ENCODE measurements around the gene DDA1. TPM values are rescaled to one million over a fixed set of nuclear protein-coding genes. Genes with fewer than 3 reads are reported as not detected.
"Not testable (repeated sequence)": the region's sequence is repeated elsewhere in the genome, so short reads cannot be mapped to it uniquely, and the experiment has no call there.

DDA1 gene
- total RNA-seq, 1 donor from 2014 or later: 33.7 TPM

- intact Hi-C loops (cut with micrococcal nuclease): no loop called here
Observed at GRCh38 chr19:17340302-17340870, 31.0 kb downstream of the DDA1 start.

- intact Hi-C loops (cut with micrococcal nuclease): no loop called here
Observed at GRCh38 chr19:17340871-17341357, 31.6 kb downstream of the DDA1 start.

GRCh38 chr19:17341386-17341785 lies 32.0 kb downstream of the DDA1 start:
- intact Hi-C loops (cut with micrococcal nuclease): no loop called here

GRCh38 chr19:17341845-17342244 lies 32.5 kb downstream of the DDA1 start:
- intact Hi-C loops (cut with micrococcal nuclease): no loop called here

- intact Hi-C loops (cut with micrococcal nuclease): loop anchor here (1.0 kb wide), 1 partner anchor 40 kb away; no protein-coding TSS in a partner anchor
Observed at GRCh38 chr19:17346109-17346671, 36.8 kb downstream of the DDA1 start.

GRCh38 chr19:17347361-17347760 lies 38.0 kb downstream of the DDA1 start:
- intact Hi-C loops (cut with micrococcal nuclease): no loop called here

- intact Hi-C loops (cut with micrococcal nuclease): no loop called here
Observed at GRCh38 chr19:17347877-17348276, 38.5 kb downstream of the DDA1 start.

- intact Hi-C loops (cut with micrococcal nuclease): no loop called here
Observed at GRCh38 chr19:17348700-17349099, 39.3 kb downstream of the DDA1 start.

- intact Hi-C loops (cut with micrococcal nuclease): no loop called here
Observed at GRCh38 chr19:17351815-17352435, 42.6 kb downstream of the DDA1 start.

GRCh38 chr19:17352608-17353280 lies 43.4 kb downstream of the DDA1 start:
- intact Hi-C loops (cut with micrococcal nuclease): no loop called here

- intact Hi-C loops (cut with micrococcal nuclease): no loop called here
Observed at GRCh38 chr19:17353386-17353785, 44.0 kb downstream of the DDA1 start.

- intact Hi-C loops (cut with micrococcal nuclease): no loop called here
Observed at GRCh38 chr19:17357078-17357666, 47.8 kb downstream of the DDA1 start.

GRCh38 chr19:17357724-17358123 lies 48.4 kb downstream of the DDA1 start:
- intact Hi-C loops (cut with micrococcal nuclease): no loop called here

- intact Hi-C loops (cut with micrococcal nuclease): no loop called here
Observed at GRCh38 chr19:17358395-17358794, 49.0 kb downstream of the DDA1 start.

- intact Hi-C loops (cut with micrococcal nuclease): no loop called here
Observed at GRCh38 chr19:17359905-17360800, 50.8 kb downstream of the DDA1 start.

- intact Hi-C loops (cut with micrococcal nuclease): not testable (repeated sequence)
Observed at GRCh38 chr19:17363852-17364605, 54.7 kb downstream of the DDA1 start.

- intact Hi-C loops (cut with micrococcal nuclease): no loop called here
Observed at GRCh38 chr19:17365361-17365760, 56.0 kb downstream of the DDA1 start.

GRCh38 chr19:17370026-17370587 lies 60.7 kb downstream of the DDA1 start:
- intact Hi-C loops (cut with micrococcal nuclease): no loop called here
